H1 (cell line): Measurements from ENCODE around the gene ENTR1. TPM values are rescaled to one million over a fixed set of nuclear protein-coding genes. Genes with fewer than 3 reads are reported as not detected.

Experiments
- CTCF ChIA-PET: fragments of 300-600 bp; sonication (Branson Sonifier 250); formaldehyde crosslinking; loops from one replicate; lab custom pipeline; 2021; ENCODE audit not compliant: partially characterized antibody; lab: Charles Lee
- POLR2A ChIA-PET: fragments of 300-600 bp; sonication (Branson Sonifier 250); formaldehyde crosslinking; loops from one replicate; lab custom pipeline; 2021; ENCODE audit warnings: inconsistent platforms; ENCODE audit not compliant: partially characterized antibody; lab: Charles Lee
- DNase-seq, 2 experiments: peaks; one replicate each; pipeline versions ENCODE4 v3.0.0 to v3.0.0-alpha.2; 2010 to 2022; ENCODE audit warnings: low spot score in 2 of 2, low read depth in 1 of 2, mixed read lengths in 1 of 2
- FAIRE-seq: peaks from 2 replicates; lab custom pipeline; 2011; peaks lifted over from hg19 to GRCh38; lab: Jason Lieb, UNC
- H2AFZ ChIP-seq: 2 replicates; pipeline ENCODE4 v1.8.1; 2012; ENCODE audit warnings: low read length, inconsistent platforms
- H2AK5ac ChIP-seq: 2 replicates; pipeline ENCODE4 v1.6.1; 2013; ENCODE audit warnings: low read depth, low read length
- H2BK120ac ChIP-seq: replicated peaks from 2 replicates; pipeline ENCODE3; 2013; ENCODE audit warnings: low read depth, low read length, inconsistent platforms
- H2BK12ac ChIP-seq: 2 replicates; pipeline ENCODE4 v1.6.1; 2013; ENCODE audit warnings: low read depth, low read length
- H2BK15ac ChIP-seq: 2 replicates; pipeline ENCODE4 v1.6.1; 2013; ENCODE audit warnings: low read length
- H2BK20ac ChIP-seq: 2 replicates; pipeline ENCODE4 v1.6.1; 2013; ENCODE audit warnings: low read length
- H2BK5ac ChIP-seq: 2 replicates; pipeline ENCODE4 v1.6.1; 2013; ENCODE audit warnings: low read depth, low read length
- H3K14ac ChIP-seq: 2 replicates; pipeline ENCODE4 v1.6.1; 2013; ENCODE audit warnings: inconsistent platforms; ENCODE audit not compliant: insufficient read length
- H3K18ac ChIP-seq: 2 replicates; pipeline ENCODE4 v1.6.1; 2013; ENCODE audit warnings: low read length; ENCODE audit errors: extremely low read depth
- H3K23ac ChIP-seq: 2 replicates; pipeline ENCODE4 v1.6.1; 2013; ENCODE audit warnings: inconsistent platforms; ENCODE audit not compliant: insufficient read length
- H3K23me2 ChIP-seq: 2 replicates; pipeline ENCODE4 v1.6.1; 2013; ENCODE audit warnings: low read depth, low read length
- H3K27ac ChIP-seq: 2 replicates; pipeline ENCODE4 v1.6.1; 2011; ENCODE audit warnings: low read depth, low read length, inconsistent platforms
- H3K27me3 ChIP-seq, 4 experiments: replicated peaks in 1 of 4; 1 replicate in 1 of 4; 2 replicates in 3 of 4; pipeline versions ENCODE4 v1.6.1 to v1.8.1; 2011 to 2013; ENCODE audit warnings: low read length in 3 of 4, mild to moderate bottlenecking in 3 of 4, inconsistent platforms in 2 of 4, mixed read lengths in 2 of 4, moderate library complexity in 1 of 4; ENCODE audit not compliant: control insufficient read depth in 3 of 4, insufficient read depth in 3 of 4; ENCODE audit errors: extremely low read depth in 1 of 4
- H3K36me3 ChIP-seq, 4 experiments: 2 replicates each; pipeline versions ENCODE4 v1.6.1 to v1.8.1; 2011 to 2013; ENCODE audit warnings: mild to moderate bottlenecking in 4 of 4, low read length in 3 of 4, moderate library complexity in 2 of 4, control low read depth in 1 of 4, inconsistent platforms in 1 of 4; ENCODE audit not compliant: insufficient read depth in 4 of 4, control insufficient read depth in 2 of 4
- H3K4ac ChIP-seq: replicated peaks from 2 replicates; pipeline ENCODE3; 2013; ENCODE audit warnings: low read length, low read depth, mixed read lengths, inconsistent platforms; ENCODE audit not compliant: insufficient read length
- H3K4me1 ChIP-seq, 4 experiments: replicated peaks in 1 of 4; 1 replicate in 1 of 4; 2 replicates in 3 of 4; pipeline versions ENCODE4 v1.6.1 to v1.8.1; 2011 to 2013; ENCODE audit warnings: low read length in 3 of 4, inconsistent platforms in 2 of 4, mixed read lengths in 1 of 4; ENCODE audit not compliant: insufficient read depth in 4 of 4, control insufficient read depth in 3 of 4
- H3K4me2 ChIP-seq, 2 experiments: 2 replicates each; pipeline versions ENCODE4 v1.6.1 to v1.8.1; 2011 to 2013; ENCODE audit warnings: low read depth in 2 of 2, low read length in 2 of 2, control low read depth in 1 of 2, inconsistent platforms in 1 of 2, mild to moderate bottlenecking in 1 of 2; ENCODE audit not compliant: insufficient read depth in 1 of 2
- H3K4me3 ChIP-seq, 4 experiments: fragments of 200-600, 300-600 bp in 1 of 4; sonication (generic), shearing (Covaris generic), sonication (Bioruptor Twin) in 1 of 4; 2 replicates each; pipeline versions ENCODE4 v1.5.1 to v1.8.1; 2011 to 2016; ENCODE audit warnings: low read length in 4 of 4, low read depth in 3 of 4, control low read depth in 2 of 4, inconsistent platforms in 2 of 4, mild to moderate bottlenecking in 2 of 4, mixed read lengths in 1 of 4, moderate library complexity in 1 of 4; ENCODE audit not compliant: insufficient read depth in 2 of 4; ENCODE audit errors: extremely low read depth in 1 of 4
- H3K56ac ChIP-seq: replicated peaks from 2 replicates; pipeline ENCODE3; 2013; ENCODE audit warnings: low read depth, mild to moderate bottlenecking, mixed read lengths, low read length, inconsistent platforms; ENCODE audit not compliant: insufficient read length
- H3K79me1 ChIP-seq: 2 replicates; pipeline ENCODE4 v1.6.1; 2013; ENCODE audit warnings: low read depth, low read length, control low read depth
- H3K79me2 ChIP-seq, 2 experiments: 2 replicates each; pipeline versions ENCODE4 v1.6.1 to v1.8.1; 2012 to 2013; ENCODE audit warnings: low read length in 2 of 2, mild to moderate bottlenecking in 2 of 2, inconsistent platforms in 1 of 2; ENCODE audit not compliant: insufficient read depth in 2 of 2, control insufficient read depth in 1 of 2
- H3K9ac ChIP-seq, 4 experiments: replicated peaks in 1 of 4; 1 replicate in 1 of 4; 2 replicates in 3 of 4; pipeline versions ENCODE4 v1.6.1 to v1.8.1; 2011 to 2013; ENCODE audit warnings: low read depth in 3 of 4, low read length in 3 of 4, control low read depth in 2 of 4, mild to moderate bottlenecking in 2 of 4, moderate library complexity in 2 of 4, inconsistent platforms in 1 of 4; ENCODE audit errors: extremely low read depth in 1 of 4
- H3K9me3 ChIP-seq, 2 experiments: 2 replicates each; pipeline versions ENCODE4 v1.6.1 to v1.8.1; 2012 to 2013; ENCODE audit warnings: mild to moderate bottlenecking in 2 of 2, moderate library complexity in 2 of 2, control low read depth in 1 of 2, inconsistent platforms in 1 of 2, low read depth in 1 of 2, low read length in 1 of 2, mixed read lengths in 1 of 2; ENCODE audit not compliant: insufficient read depth in 2 of 2
- H4K20me1 ChIP-seq, 2 experiments: replicated peaks in 1 of 2; 2 replicates each; pipeline versions ENCODE3 to v1.8.1; 2011 to 2013; ENCODE audit warnings: inconsistent platforms in 2 of 2, low read length in 2 of 2, mild to moderate bottlenecking in 1 of 2; ENCODE audit not compliant: insufficient read depth in 2 of 2, control insufficient read depth in 1 of 2
- H4K5ac ChIP-seq: 2 replicates; pipeline ENCODE4 v1.6.1; 2013; ENCODE audit warnings: low read length, low read depth, mixed read lengths, inconsistent platforms; ENCODE audit not compliant: insufficient read length
- H4K8ac ChIP-seq: 2 replicates; pipeline ENCODE4 v1.8.0; 2013; ENCODE audit warnings: mild to moderate bottlenecking, moderate library complexity, low read length, inconsistent platforms; ENCODE audit not compliant: insufficient read depth; ENCODE audit errors: extremely low read depth
- H4K91ac ChIP-seq: replicated peaks from 2 replicates; pipeline ENCODE3; 2013; ENCODE audit warnings: low read length, mixed read lengths, inconsistent platforms; ENCODE audit not compliant: insufficient read length
- BRCA1 ChIP-seq: IDR thresholded peaks from 2 replicates; pipeline ENCODE4 v1.6.1; 2012; ENCODE audit warnings: low read depth, low read length, improper control_type of control experiment
- JUND ChIP-seq: IDR thresholded peaks from 2 replicates; pipeline ENCODE4 v1.6.1; 2011; ENCODE audit warnings: mild to moderate bottlenecking, improper control_type of control experiment, low read length
- TAF1 ChIP-seq: IDR thresholded peaks from 2 replicates; pipeline ENCODE4 v1.6.1; 2011; ENCODE audit warnings: mild to moderate bottlenecking, low read depth, low read length
- WGBS, 2 experiments: shearing (Covaris generic) in 1 of 2; methylation state at CpG; one replicate each; pipeline versions ENCODE4 v1.1.6 to v1.1.7; 2013 to 2015; ENCODE audit warnings: low lambda C conversion rate in 2 of 2, mixed read lengths in 2 of 2, inconsistent platforms in 1 of 2, low coverage in 1 of 2, missing lambda C conversion rate in 1 of 2; ENCODE audit not compliant: insufficient replicate concordance in 2 of 2, insufficient coverage in 1 of 2, insufficient read length in 1 of 2; ENCODE audit errors: extremely low coverage in 1 of 2, missing lambda C conversion rate in 1 of 2; 5-methylcytosine and 5-hydroxymethylcytosine counted together
- polyA plus RNA-seq, 7 experiments: library from polyadenylated mRNA; depleted of rRNA in 3 of 7; stranded (reverse) in 5 of 7; unstranded in 2 of 7; fragments of >200 nt in 5 of 7; fragments of 200-250 nt in 2 of 7; gene quantifications; 1 replicate in 5 of 7; 2 replicates in 1 of 7; 4 replicates in 1 of 7; pipeline versions ENCODE4 v1.2.1 to v1.2.3, GENCODE V29; 2011 to 2013; ENCODE audit warnings: missing spikeins in 2 of 7, mixed read lengths in 2 of 7
- total RNA-seq: library from RNA; stranded (reverse); fragmentation: NEBNext Ultra II Directional; extraction: Animal tissue kit (Norgen Biotek cat#: 25700); gene quantifications from 2 replicates; pipeline ENCODE4 v1.2.1, GENCODE V29; 2021
- TF ChIP-seq, protein P1 (sequence below): IDR thresholded peaks from 2 replicates; pipeline ENCODE4 v1.6.1; 2011; ENCODE audit warnings: low read length, improper control_type of control experiment

The ENTR1 gene
- total and polyA plus RNA-seq, 2 of the 8 experiments (the other 6 are each of a cell fraction or from before 2014, with no cell fraction given): 65.2 to 102 TPM

DNA sequence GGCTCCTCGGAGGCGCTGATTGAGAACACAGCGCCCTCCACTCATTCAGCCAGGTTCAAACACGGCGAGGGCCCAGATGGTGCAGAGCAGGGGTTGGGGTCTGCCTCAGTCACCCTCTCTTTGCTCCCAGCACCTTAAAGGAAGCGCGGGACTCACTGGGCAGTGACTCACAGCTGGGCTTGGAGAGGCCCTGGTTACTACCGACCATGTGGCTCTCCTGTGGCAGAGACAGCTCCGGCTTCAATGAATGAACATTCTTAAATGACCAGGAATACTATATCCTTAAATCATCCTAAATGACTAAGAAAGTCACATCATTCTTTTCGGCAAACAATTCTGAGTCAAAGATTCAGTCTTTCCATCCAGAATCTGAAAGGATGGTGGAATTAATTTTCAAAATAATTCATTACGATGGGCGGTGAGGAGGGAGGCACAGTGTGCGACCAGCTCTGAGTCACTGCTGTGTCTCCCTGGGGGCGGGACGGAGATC, 30.8 kb upstream of the ENTR1 start:
- DNase-seq (no peak), FAIRE-seq (no peak)
- H3K36me3 ChIP-seq: peaks cover 2 to 20% (median 11%) of the 10 kb centered on the region in 4 experiments; a peak in 6 of 8 replicates
- no peak overlapping the region for H3K27ac ChIP-seq
- no peak overlapping the region for H3K18ac ChIP-seq
- no peak overlapping the region for H3K9ac ChIP-seq
- H2AFZ ChIP-seq: no peak overlapping the region
- no peak overlapping the region for H3K23ac ChIP-seq
- no peak overlapping the region for H2BK20ac ChIP-seq
- peaks cover 0 to 7% (median 3%) of the 10 kb centered on the region in 4 experiments; a peak in 1 of 7 replicates for H3K4me1 ChIP-seq
- H3K14ac ChIP-seq: no peak overlapping the region
- no peak overlapping the region for H2BK5ac ChIP-seq
- ChIA-PET POLR2A (interaction anchor here (0.7 to 4.4 kb wide), 7 partner anchors 13 to 52 kb away, joined by 3 to 23 read pairs (median 5); partner anchors contain the start of gene SNAPC4), CTCF (interaction anchor here (1.0 to 2.2 kb wide), 10 partner anchors 13 to 204 kb away, joined by 3 to 6 read pairs (median 4); no protein-coding TSS in a partner anchor)
- peaks cover 9% of the 10 kb centered on the region; the same call in 1 of the 2 replicates for H3K23me2 ChIP-seq
- no peak overlapping the region for H4K5ac ChIP-seq
- no peak overlapping the region for H2AK5ac ChIP-seq
- H3K4ac ChIP-seq: no peak overlapping the region
- H3K4me2 ChIP-seq: no peak overlapping the region
- no peak overlapping the region for H3K4me3 ChIP-seq
- peaks cover 9% of the 10 kb centered on the region for H3K79me1 ChIP-seq
- peaks cover 0 to 16% of the 10 kb centered on the region in 2 experiments; a peak in 1 of 4 replicates for H3K79me2 ChIP-seq
- WGBS, 2 experiments: 90% methylated on average over 15 of the region's 15 CpGs; no CpG with 5 or more reads in 1 of the 2 experiments
- no peak overlapping the region for H4K91ac ChIP-seq
- H3K27me3 ChIP-seq: peaks cover 0 to 2% (median 0%) of the 10 kb centered on the region in 4 experiments; a peak in 2 of 7 replicates
- H4K20me1 ChIP-seq: peaks cover 13 to 27% of the 10 kb centered on the region in 2 experiments
- H3K9me3 ChIP-seq: no peaks in the 10 kb centered on the region
- H3K56ac ChIP-seq: no peak overlapping the region
- H4K8ac ChIP-seq: no peak overlapping the region
- H2BK12ac ChIP-seq: no peak overlapping the region
- no peak overlapping the region for H2BK15ac ChIP-seq
- H2BK120ac ChIP-seq: no peak overlapping the region
- TF ChIP-seq, protein P1, sequence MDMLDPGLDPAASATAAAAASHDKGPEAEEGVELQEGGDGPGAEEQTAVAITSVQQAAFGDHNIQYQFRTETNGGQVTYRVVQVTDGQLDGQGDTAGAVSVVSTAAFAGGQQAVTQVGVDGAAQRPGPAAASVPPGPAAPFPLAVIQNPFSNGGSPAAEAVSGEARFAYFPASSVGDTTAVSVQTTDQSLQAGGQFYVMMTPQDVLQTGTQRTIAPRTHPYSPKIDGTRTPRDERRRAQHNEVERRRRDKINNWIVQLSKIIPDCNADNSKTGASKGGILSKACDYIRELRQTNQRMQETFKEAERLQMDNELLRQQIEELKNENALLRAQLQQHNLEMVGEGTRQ: no peak
- TF ChIP-seq JUND (no peak), TAF1 (no peak), BRCA1 (no peak)
